ENCODE results near the gene GFRA1.

GFRA1 gene

GRCh38 chr10:116027355-116027754 lies 245.7 kb downstream of the GFRA1 start:
- DNase-seq (ENCODE audit: low read depth): no peak

GRCh38 chr10:116026725-116027124 lies 246.3 kb downstream of the GFRA1 start:
- DNase-seq (ENCODE audit: low read depth): no peak

GRCh38 chr10:116026315-116026714 lies 246.7 kb downstream of the GFRA1 start:
- no peak for DNase-seq (ENCODE audit: low read depth)

- no peak for DNase-seq (ENCODE audit: low read depth)
These were observed 248.6 kb downstream of the GFRA1 start for GRCh38 chr10:116024271-116024878.

GRCh38 chr10:116017405-116017804 lies 255.6 kb downstream of the GFRA1 start:
- no peak for DNase-seq (ENCODE audit: low read depth)

- DNase-seq (ENCODE audit: low read depth): no peak
These were observed 257.2 kb downstream of the GFRA1 start for GRCh38 chr10:116015583-116016333.

GRCh38 chr10:116014871-116015582 lies 258.0 kb downstream of the GFRA1 start:
- DNase-seq (ENCODE audit: low read depth): no peak

GRCh38 chr10:116014326-116014725 lies 258.7 kb downstream of the GFRA1 start:
- DNase-seq (ENCODE audit: low read depth): no peak

GRCh38 chr10:116011929-116012328 lies 261.1 kb downstream of the GFRA1 start:
- no peak for DNase-seq (ENCODE audit: low read depth)

GRCh38 chr10:116007256-116007891 lies 265.6 kb downstream of the GFRA1 start:
- no peak for DNase-seq (ENCODE audit: low read depth)
